HCT116 (cell line): ENCODE measurements around the gene CCSER1. TPM values are rescaled to one million over a fixed set of nuclear protein-coding genes. Genes with fewer than 3 reads are reported as not detected.

ENCODE experiments used
- ATAC-seq: fragments of 200-7000 bp; cut with Tn5 transposase; 2 replicates; pipeline ENCODE4 v1.9.1; 2020; ENCODE audit warnings: mild to moderate bottlenecking, moderate library complexity
- BruUV-seq: library from RNA; stranded (reverse); fragments of 400-500 nt; replicated peaks from 2 replicates; lab custom pipeline; 2021; lab: Mats Ljungman, UMichigan
- CTCF ChIA-PET: fragments of 300-600 bp; sonication (Branson Sonifier 250); formaldehyde crosslinking; loops from one replicate; lab custom pipeline; 2021; ENCODE audit warnings: antibody characterized with exemption; lab: Charles Lee
- POLR2A ChIA-PET: fragments of 300-600, 350-600 bp; sonication (Branson Sonifier 250); formaldehyde crosslinking; loops from one replicate; lab custom pipeline; 2021; ENCODE audit warnings: antibody characterized with exemption; lab: Charles Lee
- RAD21 ChIA-PET, 2 experiments: fragments of 300-600 bp; sonication (Branson Sonifier 250); formaldehyde crosslinking; loops; one replicate each; lab custom pipeline; 2023; ENCODE audit warnings: low total read pairs in 2 of 2; ENCODE audit not compliant: uncharacterized antibody in 2 of 2, unreplicated experiment in 2 of 2, low non-redundant PET in 1 of 2; lab: Charles Lee
- DNase-seq: peaks from one replicate; pipeline ENCODE4 v3.0.0-alpha.2; 2010; ENCODE audit warnings: low read depth, low spot score
- H2AFZ ChIP-seq: fragments of 200-600 bp; shearing (Covaris generic), sonication (generic); 2 replicates; pipeline ENCODE4 v1.6.1; 2017; ENCODE audit warnings: low read depth, mixed run types, mixed read lengths, antibody characterized with exemption, low read length; ENCODE audit not compliant: poor library complexity, severe bottlenecking
- H3K27ac ChIP-seq: 2 replicates; pipeline ENCODE4 v1.5.1; 2012; ENCODE audit warnings: low read depth, low read length
- H3K27me3 ChIP-seq: fragments of 200-600 bp; sonication (generic); 2 replicates; pipeline ENCODE4 v1.6.1; 2016; ENCODE audit warnings: mixed run types, low read length, mixed read lengths; ENCODE audit not compliant: insufficient read depth
- H3K36me3 ChIP-seq, 2 experiments: fragments of 200-500 bp in 1 of 2; fragments of 200-600 bp in 1 of 2; sonication (Bioruptor generic) in 1 of 2; sonication (generic) in 1 of 2; 2 replicates each; pipeline versions ENCODE4 v1.5.1 to v1.6.1; 2014 to 2016; ENCODE audit warnings: low read length in 2 of 2, inconsistent platforms in 1 of 2, mixed read lengths in 1 of 2, mixed run types in 1 of 2; ENCODE audit not compliant: insufficient read depth in 2 of 2, control insufficient read depth in 1 of 2
- H3K4me1 ChIP-seq, 2 experiments: fragments of 200-600 bp in 1 of 2; sonication (generic) in 1 of 2; 2 replicates each; pipeline versions ENCODE4 v1.5.1 to v1.6.1; 2012 to 2017; ENCODE audit warnings: low read length in 2 of 2, inconsistent platforms in 1 of 2, mild to moderate bottlenecking in 1 of 2, mixed read lengths in 1 of 2, mixed run types in 1 of 2, moderate library complexity in 1 of 2; ENCODE audit not compliant: insufficient read depth in 2 of 2, control insufficient read depth in 1 of 2
- H3K4me2 ChIP-seq: fragments of 200-600 bp; sonication (generic); 2 replicates; pipeline ENCODE4 v1.6.1; 2017; ENCODE audit warnings: mixed run types, low read length, mixed read lengths
- H3K4me3 ChIP-seq, 2 experiments: fragments of 200-600 bp in 1 of 2; sonication (generic) in 1 of 2; replicated peaks in 1 of 2; 2 replicates each; pipeline ENCODE4 v1.5.1; 2011 to 2016; ENCODE audit warnings: low read length in 2 of 2, control low read depth in 1 of 2, low read depth in 1 of 2, mild to moderate bottlenecking in 1 of 2, mixed read lengths in 1 of 2, mixed run types in 1 of 2
- H3K79me2 ChIP-seq: fragments of 200-600 bp; sonication (generic); 2 replicates; pipeline ENCODE4 v1.6.1; 2017; ENCODE audit warnings: mild to moderate bottlenecking, mixed run types, low read length, moderate library complexity, mixed read lengths; ENCODE audit not compliant: insufficient read depth
- H3K9ac ChIP-seq: fragments of 200-600 bp; sonication (generic); 2 replicates; pipeline ENCODE4 v1.6.1; 2016; ENCODE audit warnings: low read length, mixed read lengths
- H3K9me2 ChIP-seq: fragments of 200-600 bp; sonication (generic), shearing (Covaris generic); 2 replicates; pipeline ENCODE4 v1.6.1; 2017; ENCODE audit warnings: mixed run types, mild to moderate bottlenecking, moderate library complexity; ENCODE audit not compliant: insufficient read depth
- H3K9me3 ChIP-seq, 2 experiments: fragments of 200-500 bp in 1 of 2; fragments of 200-600 bp in 1 of 2; sonication (Bioruptor generic) in 1 of 2; sonication (generic) in 1 of 2; 2 replicates each; pipeline ENCODE4 v1.6.1; 2014 to 2017; ENCODE audit warnings: low read length in 2 of 2, mixed read lengths in 2 of 2, inconsistent platforms in 1 of 2, low read depth in 1 of 2, mild to moderate bottlenecking in 1 of 2, mixed run types in 1 of 2, moderate library complexity in 1 of 2; ENCODE audit not compliant: control insufficient read depth in 1 of 2, insufficient read depth in 1 of 2
- H4K20me1 ChIP-seq: fragments of 200-600 bp; sonication (generic), shearing (Covaris generic); 2 replicates; pipeline ENCODE4 v1.6.1; 2017; ENCODE audit warnings: mixed run types, mild to moderate bottlenecking, moderate library complexity; ENCODE audit not compliant: insufficient read depth
- CBX3 ChIP-seq: IDR thresholded peaks from 2 replicates; pipeline ENCODE4 v1.6.1; 2012; ENCODE audit warnings: low read depth
- RAD21 ChIP-seq: IDR thresholded peaks from 2 replicates; pipeline ENCODE4 v1.6.1; 2012; ENCODE audit warnings: low read depth, mild to moderate bottlenecking
- REST ChIP-seq: IDR thresholded peaks from 2 replicates; pipeline ENCODE4 v1.6.1; 2012; ENCODE audit warnings: low read depth
- SIN3A ChIP-seq: IDR thresholded peaks from 2 replicates; pipeline ENCODE4 v1.6.1; 2012; ENCODE audit warnings: low read depth
- SP1 ChIP-seq: IDR thresholded peaks from 2 replicates; pipeline ENCODE4 v1.6.1; 2012; ENCODE audit warnings: low read depth
- SRF ChIP-seq: IDR thresholded peaks from 2 replicates; pipeline ENCODE4 v1.6.1; 2012; ENCODE audit warnings: low read depth
- TCF7L2 ChIP-seq: IDR thresholded peaks from 2 replicates; pipeline ENCODE4 v1.7.0; 2011; ENCODE audit warnings: borderline replicate concordance, inconsistent platforms; ENCODE audit not compliant: insufficient read depth, insufficient read length; ENCODE audit errors: extremely low read depth
- ZBTB33 ChIP-seq: IDR thresholded peaks from 2 replicates; pipeline ENCODE4 v1.6.1; 2011; ENCODE audit warnings: mild to moderate bottlenecking, low read length, moderate library complexity; ENCODE audit not compliant: insufficient replicate concordance; ENCODE audit errors: extremely low read depth
- intact Hi-C: fragments of 100-400 bp; cut with micrococcal nuclease; formaldehyde crosslinking; loops from 2 replicates; pipeline ENCODE4 v1.10.0; 2022
- total RNA-seq: library from RNA; stranded (reverse); gene quantifications from one replicate; pipeline ENCODE4 v1.2.1, GENCODE V29; 2021; ENCODE audit not compliant: unreplicated experiment

CCSER1 gene
- total RNA-seq, 1 experiment from 2014 or later: 6.7 TPM

GRCh38 chr4:90582087-90582486, 454.9 kb downstream of the CCSER1 start:
- Histone ChIP-seq H3K9me3 (no peaks in the 10 kb centered on the region), H3K27me3 (no peaks in the 10 kb centered on the region), H3K4me1 (no peaks in the 10 kb centered on the region), H3K9me2 (no peaks in the 10 kb centered on the region), H3K27ac (no peak overlapping the region), H3K9ac (no peak overlapping the region), H3K79me2 (no peaks in the 10 kb centered on the region), H3K4me3 (no peak overlapping the region), H4K20me1 (no peaks in the 10 kb centered on the region), H3K36me3 (no peaks in the 10 kb centered on the region), H2AFZ (no peak overlapping the region), H3K4me2 (no peak overlapping the region)
- DNase-seq (no peak), ATAC-seq (no peak)
- ChIA-PET RAD21 (no interaction called here), CTCF (no interaction called here), POLR2A (no interaction called here)
- intact Hi-C loops: no loop called here
- TF ChIP-seq REST (no peak), SP1 (no peak), TCF7L2 (no peak), SRF (no peak), CBX3 (no peak), SIN3A (no peak), ZBTB33 (no peak), RAD21 (no peak)
- BruUV-seq: no TSS peak
